SK-N-SH (cell line): Measurements from ENCODE around the gene RASGRF2. TPM values are rescaled to one million over a fixed set of nuclear protein-coding genes. Genes with fewer than 3 reads are reported as not detected.

ENCODE experiments used
- CTCF ChIA-PET: fragments of 300-600, 350-600 bp; formaldehyde crosslinking; extraction: SDS; loops from one replicate; lab custom pipeline; 2021; lab: Yijun Ruan, JAX
- POLR2A ChIA-PET: fragments of 350-600 bp; sonication (Branson Sonifier 250); formaldehyde crosslinking; extraction: SDS; loops from one replicate; lab custom pipeline; 2020; ENCODE audit warnings: antibody characterized with exemption, inconsistent platforms; lab: Yijun Ruan, JAX
- DNase-seq: peaks from one replicate; pipeline ENCODE4 v3.0.0; 2012
- H2AFZ ChIP-seq: fragments of 200-600 bp; sonication (generic); 2 replicates; pipeline ENCODE4 v1.8.1; 2016; ENCODE audit warnings: antibody characterized with exemption, mild to moderate bottlenecking, low read depth
- H3F3A ChIP-seq: fragments of 200-600 bp; sonication (generic); replicated peaks from 2 replicates; pipeline ENCODE3; 2016; ENCODE audit warnings: antibody characterized with exemption, mild to moderate bottlenecking; ENCODE audit not compliant: insufficient read depth
- H3K27ac ChIP-seq, 2 experiments: fragments of 200-500 bp in 1 of 2; fragments of 200-600 bp in 1 of 2; sonication (Bioruptor generic) in 1 of 2; sonication (generic), shearing (Covaris generic) in 1 of 2; 2 replicates each; pipeline versions ENCODE4 v1.5.1 to v1.6.1; 2014 to 2016; ENCODE audit warnings: low read depth in 2 of 2, inconsistent platforms in 1 of 2, low read length in 1 of 2, mild to moderate bottlenecking in 1 of 2, mixed read lengths in 1 of 2
- H3K27me3 ChIP-seq: fragments of 200-600 bp; sonication (generic), shearing (Covaris generic); 2 replicates; pipeline ENCODE4 v1.6.1; 2016; ENCODE audit warnings: mixed run types; ENCODE audit not compliant: insufficient read depth
- H3K36me3 ChIP-seq, 2 experiments: fragments of 200-500 bp in 1 of 2; fragments of 200-600 bp in 1 of 2; sonication (Bioruptor generic) in 1 of 2; sonication (generic) in 1 of 2; replicated peaks in 1 of 2; 2 replicates each; pipeline versions ENCODE3 to v1.5.1; 2014 to 2016; ENCODE audit warnings: low read length in 1 of 2, mild to moderate bottlenecking in 1 of 2; ENCODE audit not compliant: insufficient read depth in 2 of 2, control insufficient read depth in 1 of 2
- H3K4me1 ChIP-seq, 2 experiments: fragments of 200-500 bp in 1 of 2; fragments of 200-600 bp in 1 of 2; sonication (Bioruptor generic) in 1 of 2; sonication (generic), shearing (Covaris generic) in 1 of 2; 2 replicates each; pipeline versions ENCODE4 v1.5.1 to v1.6.1; 2014 to 2016; ENCODE audit warnings: low read depth in 1 of 2, low read length in 1 of 2, mixed run types in 1 of 2; ENCODE audit not compliant: insufficient read depth in 2 of 2, control insufficient read depth in 1 of 2
- H3K4me2 ChIP-seq: fragments of 200-600 bp; sonication (generic), shearing (Covaris generic); 2 replicates; pipeline ENCODE4 v1.6.1; 2017; ENCODE audit warnings: mixed run types
- H3K4me3 ChIP-seq, 2 experiments: fragments of 200-500 bp in 1 of 2; fragments of 200-600 bp in 1 of 2; sonication (Bioruptor generic) in 1 of 2; sonication (generic), shearing (Covaris generic) in 1 of 2; 2 replicates each; pipeline versions ENCODE4 v1.5.1 to v1.8.1; 2014 to 2016; ENCODE audit warnings: low read depth in 2 of 2, inconsistent platforms in 1 of 2, low read length in 1 of 2, mild to moderate bottlenecking in 1 of 2, mixed read lengths in 1 of 2, moderate library complexity in 1 of 2
- H3K79me2 ChIP-seq: fragments of 200-600 bp; sonication (generic); 2 replicates; pipeline ENCODE4 v1.8.1; 2017; ENCODE audit warnings: mild to moderate bottlenecking; ENCODE audit not compliant: insufficient read depth
- H3K9ac ChIP-seq: fragments of 200-600 bp; sonication (generic); 2 replicates; pipeline ENCODE4 v1.6.1; 2017; ENCODE audit warnings: mixed run types
- H3K9me2 ChIP-seq: fragments of 200-600 bp; sonication (generic); 2 replicates; pipeline ENCODE4 v1.6.1; 2017; ENCODE audit warnings: mixed run types
- H3K9me3 ChIP-seq: fragments of 200-600 bp; sonication (generic); 2 replicates; pipeline ENCODE4 v1.6.1; 2017; ENCODE audit warnings: mixed run types, mild to moderate bottlenecking, moderate library complexity
- H4K20me1 ChIP-seq: fragments of 200-600 bp; sonication (generic); 2 replicates; pipeline ENCODE4 v1.6.1; 2017; ENCODE audit warnings: mild to moderate bottlenecking, mixed run types; ENCODE audit not compliant: insufficient read depth
- CTCF ChIP-seq: fragments of 200-600 bp; sonication (generic); IDR thresholded peaks from 2 replicates; pipeline ENCODE4 v1.6.1; 2017; ENCODE audit warnings: antibody characterized with exemption, mild to moderate bottlenecking, moderate library complexity
- ELF1 ChIP-seq: IDR thresholded peaks from 2 replicates; pipeline ENCODE4 v1.4.0; 2012
- EP300 ChIP-seq, 2 experiments: IDR thresholded peaks; 2 replicates each; pipeline versions ENCODE4 v1.4.0 to v1.6.1; 2012; ENCODE audit warnings: borderline replicate concordance in 1 of 2, low read depth in 1 of 2, low read length in 1 of 2
- EZH2phosphoT487 ChIP-seq: fragments of 200-600 bp; sonication (generic); IDR thresholded peaks from 2 replicates; pipeline ENCODE4 v1.6.1; 2017; ENCODE audit warnings: low read depth, mixed run types, mild to moderate bottlenecking, antibody characterized with exemption, moderate library complexity, borderline replicate concordance
- FOXJ3 ChIP-seq: sonication (generic); formaldehyde crosslinking; IDR thresholded peaks from 2 replicates; pipeline ENCODE4 v1.5.1; 2020; ENCODE audit warnings: mild to moderate bottlenecking, missing genetic modification reagents
- GATA2 ChIP-seq: sonication (generic); formaldehyde crosslinking; IDR thresholded peaks from 2 replicates; pipeline ENCODE4 v1.5.0; 2020; ENCODE audit warnings: mild to moderate bottlenecking, missing genetic modification reagents
- JUND ChIP-seq: IDR thresholded peaks from 2 replicates; pipeline ENCODE4 v1.4.0; 2012
- MAX ChIP-seq: IDR thresholded peaks from 2 replicates; pipeline ENCODE4 v1.4.0; 2012; ENCODE audit warnings: low read depth
- NRF1 ChIP-seq: IDR thresholded peaks from 2 replicates; pipeline ENCODE4 v1.6.1; 2012; ENCODE audit warnings: low read depth, mild to moderate bottlenecking, low read length
- PBX3 ChIP-seq: IDR thresholded peaks from 2 replicates; pipeline ENCODE4; 2012
- RCOR1 ChIP-seq: fragments of 150-350 bp; IDR thresholded peaks from 2 replicates; pipeline ENCODE4 v1.6.1; 2017; ENCODE audit warnings: antibody characterized with exemption, low read length
- RFX5 ChIP-seq: IDR thresholded peaks from 2 replicates; pipeline ENCODE4 v1.6.1; 2012; ENCODE audit warnings: mild to moderate bottlenecking, improper control_type of control experiment, low read length
- SMC3 ChIP-seq: IDR thresholded peaks from 2 replicates; pipeline ENCODE4 v1.6.1; 2012; ENCODE audit warnings: low read depth, low read length, improper control_type of control experiment
- USF2 ChIP-seq: fragments of 150-350 bp; IDR thresholded peaks from 2 replicates; pipeline ENCODE4 v1.6.1; 2017; ENCODE audit warnings: antibody characterized with exemption, low read length, low read depth, borderline replicate concordance
- WGBS: methylation state at CpG from one replicate; pipeline ENCODE4 v1.1.6; 2017; ENCODE audit warnings: low lambda C conversion rate; 5-methylcytosine and 5-hydroxymethylcytosine counted together
- polyA plus RNA-seq, 3 experiments: library from polyadenylated mRNA; depleted of rRNA; stranded (reverse); fragments of >200 nt; gene quantifications; 2 replicates each; pipeline ENCODE4 v1.2.3, GENCODE V29; 2012
- TF ChIP-seq, protein P1 (sequence below): IDR thresholded peaks from 2 replicates; pipeline ENCODE4 v1.6.1; 2012; ENCODE audit warnings: mild to moderate bottlenecking, low read depth, low read length, moderate library complexity

RASGRF2 gene
- polyA plus RNA-seq, 1 of the 3 experiments (the other 2 are of a cell fraction) = under 0.01 TPM

- no peak overlapping the region for H3K4me3 ChIP-seq
- no peaks in the 10 kb centered on the region for H3K27me3 ChIP-seq
- H3K4me2 ChIP-seq = no peak overlapping the region
- no peak overlapping the region for H3K9ac ChIP-seq
- TF ChIP-seq FOXJ3 (CRISPR knock-in tag) (no peak), USF2 (no peak), PBX3 (no peak)
- CTCF ChIA-PET = interaction anchor here (0.7 kb wide), 1 partner anchor 565 kb away, joined by 3 read pairs; no protein-coding TSS in a partner anchor
- DNase-seq = no peak
- H3K9me2 ChIP-seq = no peaks in the 10 kb centered on the region
- H3K27ac ChIP-seq = no peak overlapping the region
- no peaks in the 10 kb centered on the region for H3F3A ChIP-seq
- H4K20me1 ChIP-seq = no peaks in the 10 kb centered on the region
- POLR2A ChIA-PET = no interaction called here
- H3K79me2 ChIP-seq = no peaks in the 10 kb centered on the region
- peaks cover 0 to 3% of the 10 kb centered on the region in 2 experiments; a peak in 1 of 4 replicates for H3K4me1 ChIP-seq
- no peaks in the 10 kb centered on the region for H3K9me3 ChIP-seq
- H2AFZ ChIP-seq = no peak overlapping the region
- WGBS = 93% methylated on average over 8 of the region's 10 CpGs
- H3K36me3 ChIP-seq = peaks cover 0 to 2% of the 10 kb centered on the region in 2 experiments
Observed at GRCh38 chr5:81235287-81236072, 275.3 kb downstream of the RASGRF2 start.

DNA sequence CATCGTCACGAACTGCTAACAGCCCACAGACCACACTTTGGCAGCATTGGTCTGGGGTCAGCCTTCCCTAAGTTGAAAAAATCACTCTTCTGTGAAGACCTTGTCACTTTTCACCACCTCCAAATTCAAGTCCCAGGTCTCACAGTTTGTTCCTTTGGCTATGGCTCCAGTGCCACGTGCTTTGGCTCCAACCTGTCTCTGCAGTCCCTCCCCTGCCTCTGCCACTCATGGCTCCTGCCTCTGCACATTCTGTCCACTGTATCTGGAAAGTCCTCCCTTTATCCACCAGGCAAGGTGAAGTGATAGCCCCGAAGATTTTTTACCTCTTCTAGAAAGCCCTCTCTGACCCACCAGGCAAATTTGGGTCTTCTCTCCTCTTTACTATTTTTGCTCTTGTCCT lies 278.3 kb downstream of the RASGRF2 start:
- Histone ChIP-seq H2AFZ (no peak overlapping the region), H4K20me1 (no peaks in the 10 kb centered on the region), H3K4me3 (no peak overlapping the region), H3K79me2 (no peaks in the 10 kb centered on the region), H3K36me3 (peaks cover 0 to 2% of the 10 kb centered on the region in 2 experiments), H3K9me3 (no peaks in the 10 kb centered on the region), H3K27ac (no peak overlapping the region), H3K4me2 (no peak overlapping the region), H3K9ac (no peak overlapping the region), H3K27me3 (no peaks in the 10 kb centered on the region), H3F3A (no peaks in the 10 kb centered on the region), H3K9me2 (no peaks in the 10 kb centered on the region), H3K4me1 (no peaks in the 10 kb centered on the region; a peak in 1 of 4 replicates)
- CTCF ChIA-PET = interaction anchor here (2.2 kb wide), 1 partner anchor 43 kb away, joined by 8 read pairs; no protein-coding TSS in a partner anchor
- WGBS = 90% methylated on average over 4 of the region's 4 CpGs
- POLR2A ChIA-PET = no interaction called here
- TF ChIP-seq GATA2 (CRISPR knock-in tag) (no peak), EP300 (IDR thresholded peaks at IDR 0.05; ENCODE audit: borderline replicate concordance in 1 of 2, low read depth in 1 of 2, low read length in 1 of 2) (no peak), SMC3 (no peak), RCOR1 (no peak), MAX (no peak), ELF1 (no peak), CTCF (no peak), JUND (no peak), EZH2phosphoT487 (no peak), NRF1 (no peak), RFX5 (no peak)
- TF ChIP-seq, protein P1, sequence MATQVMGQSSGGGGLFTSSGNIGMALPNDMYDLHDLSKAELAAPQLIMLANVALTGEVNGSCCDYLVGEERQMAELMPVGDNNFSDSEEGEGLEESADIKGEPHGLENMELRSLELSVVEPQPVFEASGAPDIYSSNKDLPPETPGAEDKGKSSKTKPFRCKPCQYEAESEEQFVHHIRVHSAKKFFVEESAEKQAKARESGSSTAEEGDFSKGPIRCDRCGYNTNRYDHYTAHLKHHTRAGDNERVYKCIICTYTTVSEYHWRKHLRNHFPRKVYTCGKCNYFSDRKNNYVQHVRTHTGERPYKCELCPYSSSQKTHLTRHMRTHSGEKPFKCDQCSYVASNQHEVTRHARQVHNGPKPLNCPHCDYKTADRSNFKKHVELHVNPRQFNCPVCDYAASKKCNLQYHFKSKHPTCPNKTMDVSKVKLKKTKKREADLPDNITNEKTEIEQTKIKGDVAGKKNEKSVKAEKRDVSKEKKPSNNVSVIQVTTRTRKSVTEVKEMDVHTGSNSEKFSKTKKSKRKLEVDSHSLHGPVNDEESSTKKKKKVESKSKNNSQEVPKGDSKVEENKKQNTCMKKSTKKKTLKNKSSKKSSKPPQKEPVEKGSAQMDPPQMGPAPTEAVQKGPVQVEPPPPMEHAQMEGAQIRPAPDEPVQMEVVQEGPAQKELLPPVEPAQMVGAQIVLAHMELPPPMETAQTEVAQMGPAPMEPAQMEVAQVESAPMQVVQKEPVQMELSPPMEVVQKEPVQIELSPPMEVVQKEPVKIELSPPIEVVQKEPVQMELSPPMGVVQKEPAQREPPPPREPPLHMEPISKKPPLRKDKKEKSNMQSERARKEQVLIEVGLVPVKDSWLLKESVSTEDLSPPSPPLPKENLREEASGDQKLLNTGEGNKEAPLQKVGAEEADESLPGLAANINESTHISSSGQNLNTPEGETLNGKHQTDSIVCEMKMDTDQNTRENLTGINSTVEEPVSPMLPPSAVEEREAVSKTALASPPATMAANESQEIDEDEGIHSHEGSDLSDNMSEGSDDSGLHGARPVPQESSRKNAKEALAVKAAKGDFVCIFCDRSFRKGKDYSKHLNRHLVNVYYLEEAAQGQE = no peak
- no peak for DNase-seq
